NB4 (cell line): Measurements from ENCODE around the gene COQ5.

Source experiments
- MYC ChIP-seq: IDR thresholded peaks from 2 replicates; pipeline ENCODE4 v1.6.1; 2011; ENCODE audit warnings: low read depth, low read length
- POLR2A ChIP-seq: IDR thresholded peaks from 2 replicates; pipeline ENCODE4 v1.6.1; 2011; ENCODE audit warnings: mild to moderate bottlenecking; ENCODE audit not compliant: insufficient read length; ENCODE audit errors: extremely low read depth
- TF ChIP-seq, protein P1 (sequence below): IDR thresholded peaks from one replicate; pipeline ENCODE4 v1.5.1; 2012; ENCODE audit warnings: low read depth, low read length

DNA sequence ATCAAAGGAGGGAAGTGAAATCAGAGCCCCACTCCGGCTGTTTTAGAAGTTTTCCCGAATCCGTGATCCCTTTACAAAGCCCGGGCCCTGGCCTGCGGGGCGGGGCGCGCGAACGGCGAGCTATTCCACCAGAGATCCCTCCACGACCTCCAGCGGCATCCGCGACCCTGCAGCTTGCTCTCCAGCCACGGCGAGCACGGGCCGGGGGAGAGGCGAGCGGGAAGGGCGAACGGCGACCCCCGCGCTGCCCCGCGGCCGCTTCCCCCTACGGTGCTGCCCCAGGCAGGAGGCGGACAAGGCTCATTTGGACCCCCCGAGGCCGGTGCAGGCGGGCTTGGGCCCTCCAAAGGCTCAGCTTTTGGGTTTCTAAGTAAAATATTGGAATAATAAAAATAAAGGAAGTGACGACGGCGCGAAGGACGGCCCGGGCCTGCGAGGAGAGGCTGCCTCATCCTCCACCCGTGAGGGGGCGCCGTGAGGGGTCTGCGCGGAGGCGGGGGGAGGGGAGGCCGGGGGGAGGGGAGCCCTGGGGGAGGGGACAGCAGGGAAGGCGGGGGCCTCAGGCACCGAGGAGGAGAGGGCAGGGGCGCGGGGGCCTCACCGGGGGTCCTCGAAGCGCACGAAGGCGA is 60.0 kb downstream of the COQ5 start:
- TF ChIP-seq, protein P1, sequence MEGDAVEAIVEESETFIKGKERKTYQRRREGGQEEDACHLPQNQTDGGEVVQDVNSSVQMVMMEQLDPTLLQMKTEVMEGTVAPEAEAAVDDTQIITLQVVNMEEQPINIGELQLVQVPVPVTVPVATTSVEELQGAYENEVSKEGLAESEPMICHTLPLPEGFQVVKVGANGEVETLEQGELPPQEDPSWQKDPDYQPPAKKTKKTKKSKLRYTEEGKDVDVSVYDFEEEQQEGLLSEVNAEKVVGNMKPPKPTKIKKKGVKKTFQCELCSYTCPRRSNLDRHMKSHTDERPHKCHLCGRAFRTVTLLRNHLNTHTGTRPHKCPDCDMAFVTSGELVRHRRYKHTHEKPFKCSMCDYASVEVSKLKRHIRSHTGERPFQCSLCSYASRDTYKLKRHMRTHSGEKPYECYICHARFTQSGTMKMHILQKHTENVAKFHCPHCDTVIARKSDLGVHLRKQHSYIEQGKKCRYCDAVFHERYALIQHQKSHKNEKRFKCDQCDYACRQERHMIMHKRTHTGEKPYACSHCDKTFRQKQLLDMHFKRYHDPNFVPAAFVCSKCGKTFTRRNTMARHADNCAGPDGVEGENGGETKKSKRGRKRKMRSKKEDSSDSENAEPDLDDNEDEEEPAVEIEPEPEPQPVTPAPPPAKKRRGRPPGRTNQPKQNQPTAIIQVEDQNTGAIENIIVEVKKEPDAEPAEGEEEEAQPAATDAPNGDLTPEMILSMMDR: peak; percentile 24
- TF ChIP-seq POLR2A: no peak
- no peak for TF ChIP-seq MYC
